Cardiac fibroblast (primary cell): ENCODE measurements around the gene BAZ1B.
"Not testable (repeated sequence)": the region's sequence is repeated elsewhere in the genome, so short reads cannot be mapped to it uniquely, and the experiment has no call there.

Source experiments
- DNase-seq, 2 donors: peaks; one replicate each; pipeline versions ENCODE4 v3.0.0 to v3.0.0-alpha.2; 2010; ENCODE audit warnings: low read depth in 2 of 2
- H3K4me3 ChIP-seq, 2 donors: replicated peaks in 1 of 2; 1 replicate in 1 of 2; 2 replicates in 1 of 2; pipeline ENCODE4 v1.5.1; 2011; ENCODE audit warnings: low read depth in 2 of 2, low read length in 2 of 2, mild to moderate bottlenecking in 2 of 2, moderate library complexity in 1 of 2
- CTCF ChIP-seq: IDR thresholded peaks from one replicate; pipeline ENCODE4 v1.5.1; 2011; ENCODE audit warnings: low read depth, mild to moderate bottlenecking, low read length, inconsistent platforms

BAZ1B gene

GRCh38 chr7:73433924-73434700 lies 88.0 kb downstream of the BAZ1B start:
- no peak for DNase-seq
- no peak for TF ChIP-seq CTCF
- H3K4me3 ChIP-seq: peak overlapping the region in 1 of 2 donors; percentile 54

- no peak for TF ChIP-seq CTCF
- no peak overlapping the region for H3K4me3 ChIP-seq
- DNase-seq: no peak
These were observed 89.4 kb downstream of the BAZ1B start for GRCh38 chr7:73432676-73433075.

- DNase-seq: no peak
- H3K4me3 ChIP-seq: no peak overlapping the region
- no peak for TF ChIP-seq CTCF
These were observed 90.9 kb downstream of the BAZ1B start for GRCh38 chr7:73431041-73431835.

- not testable (repeated sequence) for DNase-seq, H3K4me3 ChIP-seq
These were observed 91.6 kb downstream of the BAZ1B start for GRCh38 chr7:73430540-73430939.

- no peak for DNase-seq
- no peak for TF ChIP-seq CTCF
- no peak overlapping the region for H3K4me3 ChIP-seq
These were observed 92.2 kb downstream of the BAZ1B start for GRCh38 chr7:73429622-73430505.

- H3K4me3 ChIP-seq: no peak overlapping the region
- DNase-seq: peak in 1 of 2 donors; percentile 34
- TF ChIP-seq CTCF: no peak
These were observed 92.9 kb downstream of the BAZ1B start for GRCh38 chr7:73429215-73429614.
